Karpas-422 (cell line): ENCODE measurements around the gene GALP. TPM values are rescaled to one million over a fixed set of nuclear protein-coding genes. Genes with fewer than 3 reads are reported as not detected.
A peak's percentile ranks its signal among the peaks of the same experiment; 100 is the strongest.
"Not testable (repeated sequence)": the region's sequence is repeated elsewhere in the genome, so short reads cannot be mapped to it uniquely, and the experiment has no call there.

Experiments
- DNase-seq: peaks from one replicate; pipeline ENCODE4 v3.0.0-alpha.2; 2015
- H2AFZ ChIP-seq: fragments of 200-600 bp; sonication (generic); 2 replicates; pipeline ENCODE4 v1.6.1; 2014; ENCODE audit warnings: antibody characterized with exemption, low read length, mixed read lengths
- H3K27ac ChIP-seq: fragments of 200-600 bp; sonication (generic); 2 replicates; pipeline ENCODE4 v1.5.1; 2014; ENCODE audit warnings: mild to moderate bottlenecking, low read length, moderate library complexity
- H3K27me3 ChIP-seq: fragments of 200-600 bp; sonication (generic); 2 replicates; pipeline ENCODE4 v1.6.1; 2014; ENCODE audit warnings: low read length, mixed read lengths
- H3K36me3 ChIP-seq: fragments of 200-600 bp; sonication (generic); 2 replicates; pipeline ENCODE4 v1.6.1; 2014; ENCODE audit warnings: low read length, mixed read lengths; ENCODE audit not compliant: insufficient read depth
- H3K4me1 ChIP-seq: fragments of 200-600 bp; sonication (generic); 2 replicates; pipeline ENCODE4 v1.6.1; 2014; ENCODE audit warnings: mild to moderate bottlenecking, low read length, mixed read lengths
- H3K4me2 ChIP-seq: fragments of 200-600 bp; sonication (generic); 2 replicates; pipeline ENCODE4 v1.6.1; 2014; ENCODE audit warnings: low read length, low read depth, mild to moderate bottlenecking; ENCODE audit not compliant: poor library complexity, severe bottlenecking
- H3K4me3 ChIP-seq: fragments of 200-600 bp; sonication (generic); 2 replicates; pipeline ENCODE4 v1.5.1; 2014; ENCODE audit warnings: mild to moderate bottlenecking, antibody characterized with exemption, low read length, mixed read lengths
- H3K79me2 ChIP-seq: fragments of 200-600 bp; sonication (generic); 2 replicates; pipeline ENCODE4 v1.6.1; 2014; ENCODE audit warnings: mild to moderate bottlenecking, low read length, mixed read lengths
- H3K9ac ChIP-seq: fragments of 200-600 bp; sonication (generic); 2 replicates; pipeline ENCODE4 v1.6.0; 2014; ENCODE audit warnings: low read length
- H3K9me2 ChIP-seq: fragments of 200-600 bp; sonication (generic), shearing (Covaris generic); replicated peaks from 2 replicates; pipeline ENCODE4 v1.6.0; 2014; ENCODE audit warnings: mild to moderate bottlenecking, low read length, moderate library complexity; ENCODE audit not compliant: insufficient read depth
- H3K9me3 ChIP-seq: fragments of 300-700, 200-600 bp; sonication (generic); 2 replicates; pipeline ENCODE4 v1.6.1; 2014; ENCODE audit warnings: low read length, mixed read lengths
- H4K20me1 ChIP-seq: fragments of 200-600 bp; sonication (generic); 2 replicates; pipeline ENCODE4 v1.6.1; 2014; ENCODE audit warnings: mild to moderate bottlenecking, antibody characterized with exemption, low read length, low read depth; ENCODE audit not compliant: insufficient read depth
- total RNA-seq: library from RNA; depleted of rRNA; stranded (reverse); fragments of >200 nt; shearing (Covaris generic); gene quantifications from 2 replicates; pipeline ENCODE4 v1.2.3, GENCODE V29; 2014; ENCODE audit warnings: low replicate concordance; rRNA removed

Gene GALP
- not detected in 2 replicates for total RNA-seq

DNA sequence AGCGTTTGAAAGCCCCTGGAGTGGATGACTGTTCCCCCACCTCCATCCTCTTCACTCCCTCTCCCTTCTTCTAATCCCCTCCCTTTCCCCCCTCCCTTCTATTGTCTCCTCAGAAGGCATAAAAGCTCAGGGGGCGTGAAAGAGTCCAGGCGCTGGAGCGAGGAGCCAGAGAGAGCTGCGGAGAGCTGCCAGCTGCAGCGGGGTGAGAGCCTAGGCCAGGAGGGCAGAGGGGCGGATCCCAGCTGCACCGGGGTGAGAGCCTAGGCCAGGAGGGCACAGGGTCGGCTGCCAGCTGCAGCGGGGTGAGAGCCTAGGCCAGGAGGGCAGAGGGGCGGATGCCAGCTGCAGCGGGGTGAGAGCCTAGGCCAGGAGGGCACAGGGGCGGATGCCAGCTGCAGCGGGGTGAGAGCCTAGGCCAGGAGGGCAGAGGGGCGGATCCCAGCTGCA, at the start of gene GALP:
TSS of gene GALP (plus strand) at position 148 of the 447 bp plus-strand sequence. CDS start 1,101 bp downstream, outside the sequence.
- H3K4me1 ChIP-seq, H3K79me2 ChIP-seq, H3K9ac ChIP-seq, H3K4me2 ChIP-seq, H3K9me3 ChIP-seq, DNase-seq, H3K27ac ChIP-seq, H3K9me2 ChIP-seq, H3K27me3 ChIP-seq, H3K4me3 ChIP-seq, H3K36me3 ChIP-seq, H4K20me1 ChIP-seq, H2AFZ ChIP-seq: not testable (repeated sequence)

DNA sequence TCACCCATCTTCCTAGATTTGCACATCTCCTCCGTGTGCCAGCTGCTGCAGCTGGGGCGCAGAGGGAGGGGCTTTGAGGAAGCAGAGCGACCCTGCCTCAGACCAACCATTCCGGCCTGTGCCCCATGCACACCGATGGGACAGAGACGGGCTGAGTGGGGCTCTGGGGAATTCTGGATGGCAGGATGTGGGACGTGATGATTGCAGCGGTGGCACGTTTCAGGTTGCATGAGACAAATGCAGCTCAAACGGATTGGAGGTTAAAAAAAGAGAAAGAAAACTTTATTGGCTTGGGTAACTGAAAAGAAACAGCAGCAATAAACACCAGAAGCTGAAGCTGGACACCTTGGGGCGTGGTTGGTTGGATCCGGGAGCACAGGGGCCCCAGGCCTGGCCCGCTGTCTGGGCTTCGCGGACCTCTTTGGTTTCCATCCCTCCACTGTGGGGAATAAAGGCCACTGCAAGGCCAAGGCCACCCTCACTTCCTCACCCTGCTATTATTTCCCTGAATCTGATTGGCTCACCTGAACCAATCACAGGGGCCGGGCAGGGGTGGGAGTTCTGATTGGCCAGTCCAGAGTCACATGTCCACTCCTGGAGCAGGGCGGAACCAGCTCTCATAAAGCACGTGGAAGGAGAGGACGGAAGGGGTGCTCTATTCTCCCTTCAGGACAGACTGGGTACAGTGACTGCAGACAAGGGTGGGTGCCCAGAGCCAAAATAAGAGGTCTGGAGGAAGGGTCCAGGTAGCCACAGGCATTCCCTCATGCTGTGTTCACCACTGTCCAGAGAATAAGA, 48.6 kb upstream of the GALP start:
- Histone ChIP-seq H3K4me2 (no peak overlapping the region), H3K79me2 (no peaks in the 10 kb centered on the region), H3K27me3 (no peaks in the 10 kb centered on the region), H3K4me3 (no peak overlapping the region), H3K9me2 (no peaks in the 10 kb centered on the region), H3K9ac (no peak overlapping the region), H3K36me3 (no peaks in the 10 kb centered on the region), H4K20me1 (no peaks in the 10 kb centered on the region), H2AFZ (no peak overlapping the region), H3K4me1 (peaks cover under 1% of the 10 kb centered on the region), H3K9me3 (no peaks in the 10 kb centered on the region), H3K27ac (no peak overlapping the region)
- DNase-seq: peak; percentile 63

DNA sequence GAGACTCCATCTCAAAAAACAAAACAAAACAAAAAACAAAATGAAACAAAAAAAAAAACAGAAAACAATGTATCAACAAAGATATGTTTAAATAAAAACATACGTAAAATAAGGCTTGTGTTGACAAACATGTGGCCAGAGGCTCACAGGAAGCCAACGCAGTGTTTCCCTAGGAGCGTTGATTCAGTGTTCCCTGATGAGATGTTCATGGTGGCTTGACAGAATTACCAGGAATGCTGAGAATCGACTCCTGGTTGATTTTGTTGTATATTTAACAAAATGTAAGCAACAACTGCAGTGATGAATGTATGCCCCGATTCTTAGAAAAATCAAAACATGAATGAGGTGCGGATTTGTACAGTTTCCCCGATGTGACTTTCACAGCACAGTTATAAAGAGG, 45.8 kb upstream of the GALP start:
- Histone ChIP-seq H2AFZ (no peak overlapping the region), H3K4me1 (peaks cover 14% of the 10 kb centered on the region)

DNA sequence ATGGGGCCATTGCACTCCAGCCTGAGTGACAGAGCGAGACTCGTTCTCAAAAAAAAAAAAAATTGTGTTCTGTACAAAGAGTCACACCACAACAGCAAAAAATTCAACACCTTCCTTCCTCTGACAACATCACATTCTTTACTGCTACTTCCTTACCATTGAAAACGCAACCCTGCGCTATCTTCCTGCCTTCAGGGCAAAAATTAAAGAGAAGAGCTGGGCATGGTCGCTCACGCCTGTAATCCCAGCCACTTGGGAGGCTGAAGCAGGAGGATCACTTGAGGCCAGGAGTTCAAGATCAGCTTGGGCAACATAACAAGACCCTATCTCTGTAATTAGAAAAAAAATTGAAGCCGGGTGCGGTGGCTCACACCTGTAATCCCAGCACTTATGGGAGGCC, 44.2 kb upstream of the GALP start:
- no peak for DNase-seq
- Histone ChIP-seq H3K4me1 (peaks cover 14% of the 10 kb centered on the region), H3K27me3 (no peaks in the 10 kb centered on the region), H3K4me3 (no peak overlapping the region), H3K9me2 (no peaks in the 10 kb centered on the region), H3K27ac (no peak overlapping the region), H3K79me2 (no peaks in the 10 kb centered on the region), H3K36me3 (no peaks in the 10 kb centered on the region), H4K20me1 (no peaks in the 10 kb centered on the region), H3K4me2 (no peak overlapping the region), H3K9ac (no peak overlapping the region), H2AFZ (no peak overlapping the region), H3K9me3 (no peaks in the 10 kb centered on the region)

More for the DNA sequence above, 45.8 kb upstream of the GALP start:
- H3K9me3 ChIP-seq: no peaks in the 10 kb centered on the region
- no peaks in the 10 kb centered on the region for H3K27me3 ChIP-seq
- no peak overlapping the region for H3K4me2 ChIP-seq
- no peaks in the 10 kb centered on the region for H4K20me1 ChIP-seq
- no peaks in the 10 kb centered on the region for H3K36me3 ChIP-seq
- no peaks in the 10 kb centered on the region for H3K9me2 ChIP-seq
- no peak overlapping the region for H3K4me3 ChIP-seq
- H3K9ac ChIP-seq: no peak overlapping the region
- no peak overlapping the region for H3K27ac ChIP-seq
- H3K79me2 ChIP-seq: no peaks in the 10 kb centered on the region
- DNase-seq: no peak

DNA sequence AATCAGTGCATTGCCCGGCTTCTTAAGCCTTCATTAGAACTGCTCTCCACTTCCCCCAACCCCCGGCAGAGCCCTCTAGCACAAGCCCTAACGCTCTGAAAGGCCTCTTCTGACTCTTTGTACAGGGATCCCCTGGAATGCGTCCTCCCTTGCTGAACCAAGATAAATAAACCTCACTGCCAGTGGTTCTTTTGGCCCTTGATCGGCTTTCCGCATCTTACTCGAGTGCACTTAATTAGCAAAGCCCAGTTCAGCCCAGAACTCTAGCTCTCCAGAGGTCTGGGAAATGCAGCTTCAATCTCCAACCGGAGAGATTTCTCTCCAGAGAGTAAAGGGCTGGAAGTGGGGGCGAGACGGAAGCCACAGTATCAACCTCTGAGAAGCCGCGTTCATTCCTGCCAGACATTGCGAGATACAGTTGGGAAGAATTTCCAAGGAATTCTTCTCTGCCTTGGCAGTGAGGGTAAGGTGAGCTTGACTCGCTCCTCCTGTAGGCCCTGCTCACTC, 43.4 kb upstream of the GALP start:
- Histone ChIP-seq H3K4me1 (peaks cover 14% of the 10 kb centered on the region), H3K36me3 (no peaks in the 10 kb centered on the region), H3K27ac (no peak overlapping the region), H3K4me3 (no peak overlapping the region), H2AFZ (no peak overlapping the region), H3K9me2 (no peaks in the 10 kb centered on the region), H3K79me2 (no peaks in the 10 kb centered on the region), H4K20me1 (no peaks in the 10 kb centered on the region), H3K9me3 (no peaks in the 10 kb centered on the region), H3K9ac (no peak overlapping the region), H3K4me2 (no peak overlapping the region), H3K27me3 (no peaks in the 10 kb centered on the region)
- no peak for DNase-seq

DNA sequence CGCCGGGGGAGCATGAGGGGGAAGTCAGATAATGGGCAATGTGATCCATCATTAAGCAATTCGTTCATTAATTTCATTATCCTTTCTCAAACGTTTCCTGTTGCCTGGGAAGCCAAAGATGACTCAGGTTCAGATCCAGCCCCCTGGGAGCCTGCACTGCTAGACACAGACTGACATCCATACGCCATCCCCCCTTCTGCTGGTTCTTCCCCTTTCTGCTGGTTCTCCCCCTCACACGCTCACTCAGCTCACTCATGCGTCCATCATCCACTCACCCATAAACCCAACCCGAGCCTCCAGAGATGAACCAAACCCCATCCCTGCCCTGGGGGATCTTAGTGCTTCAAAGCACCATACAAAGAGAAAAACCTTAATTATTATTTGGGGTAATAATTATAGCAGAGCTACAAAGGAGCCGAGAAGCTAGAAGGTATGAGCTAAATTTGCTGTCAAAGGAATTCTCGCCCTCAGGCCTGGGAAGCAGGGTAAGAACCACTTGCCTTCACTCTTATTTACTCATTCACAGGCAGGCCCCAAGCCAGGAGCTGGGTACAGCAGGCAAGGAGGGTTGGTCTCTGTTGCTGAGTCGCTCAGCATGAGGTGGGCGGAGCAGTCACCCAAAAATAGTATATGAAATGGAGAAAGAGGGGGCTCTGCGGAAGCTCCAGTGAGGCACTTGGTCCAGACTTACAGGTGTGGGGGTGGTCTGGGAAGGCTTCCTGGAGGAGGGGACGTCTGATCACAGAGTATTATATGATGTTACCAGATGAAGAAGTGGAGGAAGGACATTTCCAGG, 41.8 kb upstream of the GALP start:
- H3K36me3 ChIP-seq: no peaks in the 10 kb centered on the region
- H3K4me1 ChIP-seq: peaks cover 14% of the 10 kb centered on the region
- H3K27me3 ChIP-seq: no peaks in the 10 kb centered on the region
- H3K79me2 ChIP-seq: no peaks in the 10 kb centered on the region
- peak overlapping the region; percentile 59 for H3K4me2 ChIP-seq
- H3K27ac ChIP-seq: peak overlapping the region; percentile 58
- peak overlapping the region; percentile 81 for H2AFZ ChIP-seq
- DNase-seq: peak; percentile 88
- no peaks in the 10 kb centered on the region for H3K9me2 ChIP-seq
- H3K9ac ChIP-seq: peak overlapping the region; percentile 44
- H4K20me1 ChIP-seq: no peaks in the 10 kb centered on the region
- H3K4me3 ChIP-seq: peak overlapping the region; percentile 13; the same call in 1 of the 2 replicates
- H3K9me3 ChIP-seq: no peaks in the 10 kb centered on the region

DNA sequence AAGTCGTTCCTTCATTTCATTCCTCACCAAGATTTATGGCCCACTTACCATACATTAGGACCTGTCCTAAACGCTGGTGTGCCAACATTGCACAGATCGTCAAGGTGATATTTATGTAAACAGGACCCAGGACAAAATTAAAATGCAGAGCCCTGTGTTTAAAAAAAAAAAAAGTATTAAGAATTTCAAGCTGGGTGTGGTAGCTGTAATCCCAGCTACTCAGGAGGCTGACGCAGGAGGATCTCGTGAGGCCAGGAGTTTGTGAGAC, 41.2 kb upstream of the GALP start:
- H3K36me3 ChIP-seq: no peaks in the 10 kb centered on the region
- H3K4me3 ChIP-seq: peak overlapping the region; percentile 13; the same call in 1 of the 2 replicates
- H3K27ac ChIP-seq: peak overlapping the region; percentile 58; the same call in 1 of the 2 replicates
- peak overlapping the region; percentile 44 for H3K9ac ChIP-seq
- H3K9me3 ChIP-seq: no peaks in the 10 kb centered on the region
- H3K9me2 ChIP-seq: no peaks in the 10 kb centered on the region
- H2AFZ ChIP-seq: peak overlapping the region; percentile 81; the same call in 1 of the 2 replicates
- DNase-seq: no peak
- H3K27me3 ChIP-seq: no peaks in the 10 kb centered on the region
- peak overlapping the region; percentile 59 for H3K4me2 ChIP-seq
- no peaks in the 10 kb centered on the region for H3K79me2 ChIP-seq
- H4K20me1 ChIP-seq: no peaks in the 10 kb centered on the region
- peaks cover 15% of the 10 kb centered on the region for H3K4me1 ChIP-seq

DNA sequence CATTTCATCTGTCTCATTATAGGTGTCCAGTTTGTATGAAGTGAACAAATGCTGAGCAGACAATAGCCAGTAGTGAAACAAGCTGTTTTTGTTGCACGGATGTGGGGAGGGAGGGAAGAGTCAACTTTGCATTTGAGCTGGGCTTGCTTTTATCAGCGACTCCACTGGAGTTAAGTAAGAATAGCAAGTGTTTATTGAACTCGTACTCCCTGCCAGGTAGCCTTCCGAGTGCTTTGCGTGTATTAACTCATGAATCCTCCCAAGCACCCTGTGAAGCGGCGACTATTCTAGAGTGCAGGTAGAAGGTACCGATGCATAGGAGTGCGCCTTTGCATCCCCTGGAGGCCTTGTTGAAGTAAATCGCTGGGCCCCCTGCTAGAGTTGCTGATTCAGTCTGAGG, 39.4 kb upstream of the GALP start:
- H3K27me3 ChIP-seq: no peaks in the 10 kb centered on the region
- H3K9ac ChIP-seq: no peak overlapping the region
- no peak overlapping the region for H3K4me3 ChIP-seq
- H4K20me1 ChIP-seq: no peaks in the 10 kb centered on the region
- no peak overlapping the region for H3K27ac ChIP-seq
- no peak for DNase-seq
- H3K79me2 ChIP-seq: no peaks in the 10 kb centered on the region
- H3K36me3 ChIP-seq: no peaks in the 10 kb centered on the region
- no peak overlapping the region for H3K4me2 ChIP-seq
- H3K4me1 ChIP-seq: peaks cover 23% of the 10 kb centered on the region
- H3K9me3 ChIP-seq: no peaks in the 10 kb centered on the region
- H2AFZ ChIP-seq: no peak overlapping the region
- no peaks in the 10 kb centered on the region for H3K9me2 ChIP-seq
